ENCODE results near the gene C5orf46. TPM values are rescaled to one million over a fixed set of nuclear protein-coding genes. Genes with fewer than 3 reads are reported as not detected.

C5orf46 gene
- total and polyA plus RNA-seq, 2 experiments from 2014 or later: 0.40 TPM; not detected in 1

DNA sequence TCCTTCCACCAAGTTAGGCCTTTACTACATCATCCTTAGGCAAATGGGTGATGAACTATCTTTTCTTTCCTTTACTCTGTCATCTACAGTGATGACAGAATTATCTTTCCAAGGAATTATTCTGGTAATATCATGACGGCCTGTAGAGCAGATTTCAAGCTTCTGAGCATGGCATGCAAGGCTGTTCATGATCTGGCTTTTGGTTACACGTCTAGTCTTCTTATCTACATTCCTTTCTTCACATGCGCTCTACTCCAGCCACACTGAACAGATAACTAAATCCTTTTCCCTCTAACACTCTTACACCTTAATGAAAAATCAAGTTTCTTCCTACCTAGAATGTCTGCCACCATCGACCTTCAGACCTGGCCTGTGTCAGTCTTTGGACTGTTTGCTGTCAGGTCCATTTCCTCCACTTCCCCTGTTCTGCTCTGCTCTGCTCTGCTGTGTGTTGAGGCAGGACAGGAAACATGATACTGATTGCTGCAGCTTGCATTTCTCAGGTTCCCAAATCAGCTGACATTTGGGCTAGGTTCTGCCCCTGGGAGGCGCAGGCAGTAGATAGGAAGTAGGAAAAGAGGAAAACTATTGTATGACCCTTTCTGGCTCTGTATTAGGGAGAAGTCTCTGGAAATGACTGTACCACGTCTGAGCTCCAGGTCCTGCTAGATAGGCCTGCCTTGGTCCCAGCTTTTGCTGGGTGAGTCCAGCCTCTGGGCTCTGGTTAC, 23.6 kb downstream of the C5orf46 start:
- Histone ChIP-seq H3K79me2 (replicated peaks; ENCODE audit: insufficient read depth) (peaks cover 28% of the 10 kb centered on the region), H3F3A (replicated peaks; ENCODE audit: low read depth) (no peaks in the 10 kb centered on the region), H3K4me3 (no peak overlapping the region), H4K20me1 (replicated peaks; ENCODE audit: insufficient read depth) (no peaks in the 10 kb centered on the region), H3K27me3 (ENCODE audit: insufficient read depth) (no peaks in the 10 kb centered on the region), H3K4me2 (no peak overlapping the region), H3K36me3 (ENCODE audit: insufficient read depth) (0 out of 2 replicates have a peak, but pooled peaks cover 6% of the 10 kb centered on the region), H3K9me2 (ENCODE audit: insufficient read depth) (no peaks in the 10 kb centered on the region), H3K4me1 (ENCODE audit: insufficient read depth) (peaks cover 31% of the 10 kb centered on the region), H2AFZ (no peak overlapping the region), H3K27ac (ENCODE audit: low read depth) (0 out of 2 replicates have a peak overlapping the region, but pooled peaks have one; percentile 3)
- Mint-ChIP-seq H3K4me3 (no peak overlapping the region), H3K27me3 (ENCODE audit: insufficient read depth, low read depth, poor library complexity) (peaks cover 1% of the 10 kb centered on the region), H3K36me3 (ENCODE audit: low read depth) (peaks cover 4% of the 10 kb centered on the region; the same call in 1 of the 3 replicates), H3K4me1 (peaks cover 30% of the 10 kb centered on the region), H3K9me3 (no peaks in the 10 kb centered on the region), H3K27ac (no peak overlapping the region)
- TF ChIP-seq EZH2 (IDR thresholded peaks at IDR 0.05; ENCODE audit: low read depth, unreplicated experiment) (no peak), ZNF331 (CRISPR knock-in tag; IDR thresholded peaks at IDR 0.05; ENCODE audit: low read depth) (no peak), ZNF114 (CRISPR knock-in tag; IDR thresholded peaks at IDR 0.05) (no peak), NANOG (IDR thresholded peaks at IDR 0.05; ENCODE audit: borderline replicate concordance) (no peak), POLR2AphosphoS5 (IDR thresholded peaks at IDR 0.05; ENCODE audit: low read depth) (no peak; the same call in 1 of the 2 replicates), STAT1 (IDR thresholded peaks at IDR 0.05; ENCODE audit: unreplicated experiment) (no peak), CREB1 (CRISPR knock-in tag; IDR thresholded peaks at IDR 0.05; ENCODE audit: low read depth) (no peak), EZH2phosphoT487 (IDR thresholded peaks at IDR 0.05; ENCODE audit: unreplicated experiment) (no peak), JUNB (IDR thresholded peaks at IDR 0.05; ENCODE audit: unreplicated experiment) (no peak)
- TF ChIP-seq, protein P1, sequence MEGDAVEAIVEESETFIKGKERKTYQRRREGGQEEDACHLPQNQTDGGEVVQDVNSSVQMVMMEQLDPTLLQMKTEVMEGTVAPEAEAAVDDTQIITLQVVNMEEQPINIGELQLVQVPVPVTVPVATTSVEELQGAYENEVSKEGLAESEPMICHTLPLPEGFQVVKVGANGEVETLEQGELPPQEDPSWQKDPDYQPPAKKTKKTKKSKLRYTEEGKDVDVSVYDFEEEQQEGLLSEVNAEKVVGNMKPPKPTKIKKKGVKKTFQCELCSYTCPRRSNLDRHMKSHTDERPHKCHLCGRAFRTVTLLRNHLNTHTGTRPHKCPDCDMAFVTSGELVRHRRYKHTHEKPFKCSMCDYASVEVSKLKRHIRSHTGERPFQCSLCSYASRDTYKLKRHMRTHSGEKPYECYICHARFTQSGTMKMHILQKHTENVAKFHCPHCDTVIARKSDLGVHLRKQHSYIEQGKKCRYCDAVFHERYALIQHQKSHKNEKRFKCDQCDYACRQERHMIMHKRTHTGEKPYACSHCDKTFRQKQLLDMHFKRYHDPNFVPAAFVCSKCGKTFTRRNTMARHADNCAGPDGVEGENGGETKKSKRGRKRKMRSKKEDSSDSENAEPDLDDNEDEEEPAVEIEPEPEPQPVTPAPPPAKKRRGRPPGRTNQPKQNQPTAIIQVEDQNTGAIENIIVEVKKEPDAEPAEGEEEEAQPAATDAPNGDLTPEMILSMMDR (conservative IDR thresholded peaks at IDR 0.05; ENCODE audit: low read depth in 2 of 2): no peak
- TF ChIP-seq, protein P2, sequence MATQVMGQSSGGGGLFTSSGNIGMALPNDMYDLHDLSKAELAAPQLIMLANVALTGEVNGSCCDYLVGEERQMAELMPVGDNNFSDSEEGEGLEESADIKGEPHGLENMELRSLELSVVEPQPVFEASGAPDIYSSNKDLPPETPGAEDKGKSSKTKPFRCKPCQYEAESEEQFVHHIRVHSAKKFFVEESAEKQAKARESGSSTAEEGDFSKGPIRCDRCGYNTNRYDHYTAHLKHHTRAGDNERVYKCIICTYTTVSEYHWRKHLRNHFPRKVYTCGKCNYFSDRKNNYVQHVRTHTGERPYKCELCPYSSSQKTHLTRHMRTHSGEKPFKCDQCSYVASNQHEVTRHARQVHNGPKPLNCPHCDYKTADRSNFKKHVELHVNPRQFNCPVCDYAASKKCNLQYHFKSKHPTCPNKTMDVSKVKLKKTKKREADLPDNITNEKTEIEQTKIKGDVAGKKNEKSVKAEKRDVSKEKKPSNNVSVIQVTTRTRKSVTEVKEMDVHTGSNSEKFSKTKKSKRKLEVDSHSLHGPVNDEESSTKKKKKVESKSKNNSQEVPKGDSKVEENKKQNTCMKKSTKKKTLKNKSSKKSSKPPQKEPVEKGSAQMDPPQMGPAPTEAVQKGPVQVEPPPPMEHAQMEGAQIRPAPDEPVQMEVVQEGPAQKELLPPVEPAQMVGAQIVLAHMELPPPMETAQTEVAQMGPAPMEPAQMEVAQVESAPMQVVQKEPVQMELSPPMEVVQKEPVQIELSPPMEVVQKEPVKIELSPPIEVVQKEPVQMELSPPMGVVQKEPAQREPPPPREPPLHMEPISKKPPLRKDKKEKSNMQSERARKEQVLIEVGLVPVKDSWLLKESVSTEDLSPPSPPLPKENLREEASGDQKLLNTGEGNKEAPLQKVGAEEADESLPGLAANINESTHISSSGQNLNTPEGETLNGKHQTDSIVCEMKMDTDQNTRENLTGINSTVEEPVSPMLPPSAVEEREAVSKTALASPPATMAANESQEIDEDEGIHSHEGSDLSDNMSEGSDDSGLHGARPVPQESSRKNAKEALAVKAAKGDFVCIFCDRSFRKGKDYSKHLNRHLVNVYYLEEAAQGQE (IDR thresholded peaks at IDR 0.05; ENCODE audit: unreplicated experiment): no peak
- TF ChIP-seq, protein P3, sequence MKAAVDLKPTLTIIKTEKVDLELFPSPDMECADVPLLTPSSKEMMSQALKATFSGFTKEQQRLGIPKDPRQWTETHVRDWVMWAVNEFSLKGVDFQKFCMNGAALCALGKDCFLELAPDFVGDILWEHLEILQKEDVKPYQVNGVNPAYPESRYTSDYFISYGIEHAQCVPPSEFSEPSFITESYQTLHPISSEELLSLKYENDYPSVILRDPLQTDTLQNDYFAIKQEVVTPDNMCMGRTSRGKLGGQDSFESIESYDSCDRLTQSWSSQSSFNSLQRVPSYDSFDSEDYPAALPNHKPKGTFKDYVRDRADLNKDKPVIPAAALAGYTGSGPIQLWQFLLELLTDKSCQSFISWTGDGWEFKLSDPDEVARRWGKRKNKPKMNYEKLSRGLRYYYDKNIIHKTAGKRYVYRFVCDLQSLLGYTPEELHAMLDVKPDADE (IDR thresholded peaks at IDR 0.05): no peak
- TF ChIP-seq, protein P4, sequence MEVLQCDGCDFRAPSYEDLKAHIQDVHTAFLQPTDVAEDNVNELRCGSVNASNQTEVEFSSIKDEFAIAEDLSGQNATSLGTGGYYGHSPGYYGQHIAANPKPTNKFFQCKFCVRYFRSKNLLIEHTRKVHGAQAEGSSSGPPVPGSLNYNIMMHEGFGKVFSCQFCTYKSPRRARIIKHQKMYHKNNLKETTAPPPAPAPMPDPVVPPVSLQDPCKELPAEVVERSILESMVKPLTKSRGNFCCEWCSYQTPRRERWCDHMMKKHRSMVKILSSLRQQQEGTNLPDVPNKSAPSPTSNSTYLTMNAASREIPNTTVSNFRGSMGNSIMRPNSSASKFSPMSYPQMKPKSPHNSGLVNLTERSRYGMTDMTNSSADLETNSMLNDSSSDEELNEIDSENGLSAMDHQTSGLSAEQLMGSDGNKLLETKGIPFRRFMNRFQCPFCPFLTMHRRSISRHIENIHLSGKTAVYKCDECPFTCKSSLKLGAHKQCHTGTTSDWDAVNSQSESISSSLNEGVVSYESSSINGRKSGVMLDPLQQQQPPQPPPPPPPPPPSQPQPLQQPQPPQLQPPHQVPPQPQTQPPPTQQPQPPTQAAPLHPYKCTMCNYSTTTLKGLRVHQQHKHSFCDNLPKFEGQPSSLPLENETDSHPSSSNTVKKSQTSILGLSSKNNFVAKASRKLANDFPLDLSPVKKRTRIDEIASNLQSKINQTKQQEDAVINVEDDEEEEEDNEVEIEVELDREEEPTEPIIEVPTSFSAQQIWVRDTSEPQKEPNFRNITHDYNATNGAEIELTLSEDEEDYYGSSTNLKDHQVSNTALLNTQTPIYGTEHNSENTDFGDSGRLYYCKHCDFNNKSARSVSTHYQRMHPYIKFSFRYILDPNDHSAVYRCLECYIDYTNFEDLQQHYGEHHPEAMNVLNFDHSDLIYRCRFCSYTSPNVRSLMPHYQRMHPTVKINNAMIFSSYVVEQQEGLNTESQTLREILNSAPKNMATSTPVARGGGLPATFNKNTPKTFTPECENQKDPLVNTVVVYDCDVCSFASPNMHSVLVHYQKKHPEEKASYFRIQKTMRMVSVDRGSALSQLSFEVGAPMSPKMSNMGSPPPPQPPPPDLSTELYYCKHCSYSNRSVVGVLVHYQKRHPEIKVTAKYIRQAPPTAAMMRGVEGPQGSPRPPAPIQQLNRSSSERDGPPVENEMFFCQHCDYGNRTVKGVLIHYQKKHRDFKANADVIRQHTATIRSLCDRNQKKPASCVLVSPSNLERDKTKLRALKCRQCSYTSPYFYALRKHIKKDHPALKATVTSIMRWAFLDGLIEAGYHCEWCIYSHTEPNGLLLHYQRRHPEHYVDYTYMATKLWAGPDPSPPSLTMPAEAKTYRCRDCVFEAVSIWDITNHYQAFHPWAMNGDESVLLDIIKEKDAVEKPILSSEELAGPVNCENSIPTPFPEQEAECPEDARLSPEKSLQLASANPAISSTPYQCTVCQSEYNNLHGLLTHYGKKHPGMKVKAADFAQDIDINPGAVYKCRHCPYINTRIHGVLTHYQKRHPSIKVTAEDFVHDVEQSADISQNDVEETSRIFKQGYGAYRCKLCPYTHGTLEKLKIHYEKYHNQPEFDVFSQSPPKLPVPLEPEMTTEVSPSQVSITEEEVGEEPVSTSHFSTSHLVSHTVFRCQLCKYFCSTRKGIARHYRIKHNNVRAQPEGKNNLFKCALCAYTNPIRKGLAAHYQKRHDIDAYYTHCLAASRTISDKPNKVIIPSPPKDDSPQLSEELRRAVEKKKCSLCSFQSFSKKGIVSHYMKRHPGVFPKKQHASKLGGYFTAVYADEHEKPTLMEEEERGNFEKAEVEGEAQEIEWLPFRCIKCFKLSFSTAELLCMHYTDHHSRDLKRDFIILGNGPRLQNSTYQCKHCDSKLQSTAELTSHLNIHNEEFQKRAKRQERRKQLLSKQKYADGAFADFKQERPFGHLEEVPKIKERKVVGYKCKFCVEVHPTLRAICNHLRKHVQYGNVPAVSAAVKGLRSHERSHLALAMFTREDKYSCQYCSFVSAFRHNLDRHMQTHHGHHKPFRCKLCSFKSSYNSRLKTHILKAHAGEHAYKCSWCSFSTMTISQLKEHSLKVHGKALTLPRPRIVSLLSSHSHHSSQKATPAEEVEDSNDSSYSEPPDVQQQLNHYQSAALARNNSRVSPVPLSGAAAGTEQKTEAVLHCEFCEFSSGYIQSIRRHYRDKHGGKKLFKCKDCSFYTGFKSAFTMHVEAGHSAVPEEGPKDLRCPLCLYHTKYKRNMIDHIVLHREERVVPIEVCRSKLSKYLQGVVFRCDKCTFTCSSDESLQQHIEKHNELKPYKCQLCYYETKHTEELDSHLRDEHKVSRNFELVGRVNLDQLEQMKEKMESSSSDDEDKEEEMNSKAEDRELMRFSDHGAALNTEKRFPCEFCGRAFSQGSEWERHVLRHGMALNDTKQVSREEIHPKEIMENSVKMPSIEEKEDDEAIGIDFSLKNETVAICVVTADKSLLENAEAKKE (CRISPR knock-in tag; IDR thresholded peaks at IDR 0.05): no peak
- DNase-seq (ENCODE audit: low spot score) (peak; percentile 40), ATAC-seq (peak; percentile 71)

Measured in GM23338 (cell line).